CD4-positive, alpha-beta T cell treated with Interleukin-6 at 100 ng/mL for 8 hours (primary cell): ENCODE measurements around the gene NUDT1.

Experiments used
- DNase-seq: peaks from one replicate; pipeline ENCODE4 v3.0.0-alpha.2; 2020; ENCODE audit warnings: mixed read lengths, low spot score

The NUDT1 gene

GRCh38 chr7:2248984-2249694, 7.1 kb downstream of the NUDT1 start:
- DNase-seq, result peak; percentile 17

DNA sequence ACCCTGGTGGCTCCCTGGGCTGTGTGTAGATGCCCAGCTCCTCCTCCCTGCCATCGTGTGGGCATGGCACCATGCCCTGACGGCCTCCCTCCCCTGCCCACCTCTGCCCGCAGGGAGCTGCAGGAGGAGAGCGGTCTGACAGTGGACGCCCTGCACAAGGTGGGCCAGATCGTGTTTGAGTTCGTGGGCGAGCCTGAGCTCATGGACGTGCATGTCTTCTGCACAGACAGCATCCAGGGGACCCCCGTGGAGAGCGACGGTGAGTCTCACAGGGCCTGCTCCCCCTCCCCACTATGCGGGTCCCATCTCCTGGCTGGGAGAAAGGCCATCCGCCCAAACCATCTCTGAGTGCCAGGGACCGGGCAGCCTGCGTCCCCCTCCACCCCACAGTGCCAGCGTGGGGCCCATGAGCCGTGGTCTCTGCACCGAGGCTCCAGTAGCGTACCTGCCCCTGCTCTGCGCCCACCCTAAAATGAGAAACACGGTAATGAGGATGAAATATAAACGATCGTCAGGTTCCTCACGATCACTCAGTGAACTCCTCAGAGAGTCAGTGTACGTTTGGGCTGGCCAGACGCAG, 7.8 kb downstream of the NUDT1 start:
- DNase-seq, result no peak

DNA sequence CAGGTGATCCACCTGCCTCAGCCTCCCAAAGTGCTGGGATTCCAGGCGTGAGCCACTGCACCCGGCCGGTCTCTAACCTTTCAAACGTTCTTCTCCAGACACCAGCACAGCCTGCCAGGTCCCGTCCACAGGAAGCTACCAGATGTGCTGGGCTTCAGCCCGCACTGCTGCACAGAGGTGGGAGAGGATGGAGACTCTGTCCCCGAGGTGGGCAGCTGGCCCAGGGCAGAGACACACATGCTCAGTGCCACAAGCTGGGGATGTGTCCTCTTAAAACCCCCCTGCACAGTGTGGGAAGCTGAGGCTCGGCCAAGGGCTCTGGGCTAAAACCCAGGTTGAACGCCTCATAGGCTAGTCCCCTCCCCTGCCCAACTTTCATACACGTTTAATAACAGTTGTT, 9.4 kb downstream of the NUDT1 start:
- DNase-seq, result no peak

- DNase-seq, result no peak
Observed at GRCh38 chr7:2251841-2252771, 10.1 kb downstream of the NUDT1 start.

DNA sequence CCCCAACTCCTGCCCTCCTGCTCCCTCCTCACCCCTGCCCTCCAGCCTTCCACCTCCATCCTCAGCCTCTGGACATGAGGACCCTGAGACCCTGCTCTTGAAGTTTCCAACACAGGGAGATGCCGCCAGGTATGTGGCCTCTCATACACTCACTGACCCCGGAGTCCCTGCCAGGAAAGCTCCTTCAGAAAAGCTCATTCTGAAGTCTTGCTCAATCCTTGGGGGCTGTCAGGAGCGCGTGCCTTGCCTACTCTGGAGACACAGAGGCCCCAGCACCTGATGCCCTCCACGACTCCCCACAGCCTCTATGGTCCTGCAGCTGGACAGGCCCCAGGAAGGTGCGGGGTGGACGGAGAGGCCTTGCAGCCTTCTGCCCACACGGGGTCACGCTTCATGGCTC, 11.0 kb downstream of the NUDT1 start:
- DNase-seq, result no peak

DNA sequence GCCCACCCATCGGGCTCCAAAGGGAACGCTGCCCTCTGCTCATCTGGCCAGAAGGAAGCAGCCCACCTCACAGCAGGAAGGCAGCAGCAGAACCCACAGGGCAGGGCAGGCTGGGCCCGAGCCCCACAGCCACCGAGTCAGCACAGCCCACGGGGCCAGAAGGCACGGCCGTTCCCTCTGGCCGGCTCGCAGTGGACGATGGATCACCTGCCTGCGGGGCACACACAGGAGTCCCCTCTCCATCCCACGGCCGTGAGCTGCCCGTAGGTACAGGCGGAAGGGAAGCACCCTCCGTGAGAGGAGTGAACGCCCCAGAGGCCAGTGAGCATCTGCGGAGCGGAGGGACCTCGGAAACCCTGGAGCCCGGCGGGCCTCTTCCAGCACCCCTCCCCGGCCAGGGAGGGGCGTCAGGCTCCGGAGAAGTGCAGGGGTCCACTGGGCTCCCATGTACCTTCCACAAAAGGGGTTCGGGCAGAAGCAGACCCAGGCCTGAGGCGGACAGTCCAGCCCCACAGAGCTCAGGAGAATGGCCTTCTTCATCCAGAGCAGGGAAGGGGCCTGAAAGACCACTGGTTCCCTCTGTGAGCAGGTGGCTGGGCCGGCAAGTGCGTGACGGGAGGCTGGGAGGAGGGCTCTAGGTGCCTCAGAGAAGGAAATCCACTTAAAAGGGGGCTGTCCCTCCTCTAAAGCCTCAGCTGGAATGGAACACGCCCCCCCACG, 11.7 kb downstream of the NUDT1 start:
- no peak for DNase-seq

DNA sequence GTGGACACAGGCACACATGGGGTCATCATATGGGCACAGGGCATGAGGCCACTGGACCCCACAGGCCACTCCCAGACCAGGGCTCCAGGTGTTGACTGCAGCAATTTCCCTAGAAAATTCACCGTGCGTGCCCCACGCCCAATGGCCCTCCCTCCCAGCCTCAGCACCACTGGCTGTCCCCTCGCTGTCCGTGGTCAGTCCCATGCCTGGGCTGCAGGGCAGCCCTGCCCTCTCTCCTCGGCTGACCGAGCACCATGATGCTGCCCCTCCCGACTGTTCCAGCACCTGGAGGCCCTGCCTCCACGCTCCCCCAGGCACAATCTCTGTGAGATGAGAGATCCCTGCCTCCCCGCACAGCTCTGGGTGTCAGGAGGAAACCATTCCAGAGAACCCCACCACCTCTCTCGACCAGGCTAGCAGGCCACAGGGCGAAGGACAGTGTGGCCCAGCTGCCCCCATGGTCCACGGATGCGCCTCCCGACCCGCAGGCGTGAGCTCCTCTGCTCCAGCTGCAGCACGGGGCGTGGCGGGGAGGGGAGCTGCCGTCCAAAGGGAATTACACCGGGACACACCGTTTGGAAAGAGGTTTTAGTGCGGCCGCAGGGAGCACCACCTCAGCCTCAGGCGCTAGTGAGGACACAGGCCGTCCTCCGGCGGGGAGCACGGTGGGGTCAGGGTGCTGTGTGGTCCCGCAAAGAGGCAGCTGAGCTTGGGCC, 12.6 kb downstream of the NUDT1 start:
- DNase-seq, result no peak

GRCh38 chr7:2255145-2256139, 13.4 kb downstream of the NUDT1 start:
- DNase-seq, result no peak

DNA sequence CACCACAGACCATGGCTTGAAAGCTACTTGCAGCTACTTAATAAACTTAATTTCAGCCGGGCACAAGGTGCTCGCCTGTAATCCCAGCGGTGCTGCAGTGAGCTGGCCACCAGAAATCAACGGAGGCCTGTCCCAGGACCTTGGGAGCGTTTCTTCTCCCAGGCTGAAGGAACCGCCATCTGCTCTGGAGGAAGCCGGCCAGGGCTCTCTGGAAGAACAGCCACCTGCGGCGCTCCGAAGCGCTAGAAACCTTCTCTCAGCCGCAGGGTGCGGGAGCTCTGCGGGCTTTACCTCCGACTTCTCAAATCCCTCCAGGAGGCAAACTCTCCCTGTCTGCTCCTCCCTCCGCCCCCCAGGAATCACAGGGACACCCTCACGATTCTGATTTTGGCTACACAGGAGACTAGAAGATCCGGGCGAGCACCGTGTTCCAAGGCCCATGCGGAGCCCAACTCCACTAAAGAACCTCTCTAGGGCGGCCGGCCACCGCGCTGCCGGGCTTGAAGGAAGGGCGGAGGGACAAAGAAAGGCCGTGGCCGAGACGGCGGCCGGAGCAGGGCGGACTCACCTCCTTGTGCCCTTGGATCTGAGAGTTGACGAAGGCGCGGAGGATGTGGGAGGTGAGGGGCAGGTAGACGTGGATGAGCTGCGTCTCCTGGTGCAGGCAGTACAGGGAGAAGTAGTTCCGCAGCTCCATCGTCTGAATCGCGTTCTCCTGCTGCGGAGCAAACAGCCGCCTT, 14.4 kb downstream of the NUDT1 start:
- DNase-seq, result no peak

DNA sequence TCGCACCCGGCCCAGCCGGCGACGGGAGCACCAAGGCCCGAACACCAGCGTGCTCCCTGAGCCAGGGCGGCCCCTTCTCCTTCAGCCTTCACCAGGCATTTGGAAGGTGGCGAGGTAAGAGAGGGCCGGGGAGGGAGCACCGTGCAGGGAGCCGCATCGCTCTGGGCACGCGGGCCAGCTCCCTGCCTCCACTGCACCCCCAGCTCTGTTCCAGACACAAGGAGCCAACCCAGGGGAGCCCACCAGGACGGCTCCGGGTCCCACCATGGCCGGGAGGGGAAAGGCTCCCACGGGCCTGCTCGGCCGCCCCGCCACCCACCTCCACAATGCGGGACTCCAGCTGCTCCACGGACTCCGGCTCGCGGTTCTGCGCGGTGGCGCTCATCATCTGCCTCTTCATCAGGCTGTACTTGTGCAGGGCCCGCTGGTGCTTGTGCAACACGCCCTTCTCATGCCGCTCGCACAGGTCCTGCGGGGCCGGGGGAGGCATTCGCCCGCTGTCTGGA, 15.1 kb downstream of the NUDT1 start:
- no peak for DNase-seq

- no peak for DNase-seq
Observed at GRCh38 chr7:2257651-2258050, 15.6 kb downstream of the NUDT1 start.

DNA sequence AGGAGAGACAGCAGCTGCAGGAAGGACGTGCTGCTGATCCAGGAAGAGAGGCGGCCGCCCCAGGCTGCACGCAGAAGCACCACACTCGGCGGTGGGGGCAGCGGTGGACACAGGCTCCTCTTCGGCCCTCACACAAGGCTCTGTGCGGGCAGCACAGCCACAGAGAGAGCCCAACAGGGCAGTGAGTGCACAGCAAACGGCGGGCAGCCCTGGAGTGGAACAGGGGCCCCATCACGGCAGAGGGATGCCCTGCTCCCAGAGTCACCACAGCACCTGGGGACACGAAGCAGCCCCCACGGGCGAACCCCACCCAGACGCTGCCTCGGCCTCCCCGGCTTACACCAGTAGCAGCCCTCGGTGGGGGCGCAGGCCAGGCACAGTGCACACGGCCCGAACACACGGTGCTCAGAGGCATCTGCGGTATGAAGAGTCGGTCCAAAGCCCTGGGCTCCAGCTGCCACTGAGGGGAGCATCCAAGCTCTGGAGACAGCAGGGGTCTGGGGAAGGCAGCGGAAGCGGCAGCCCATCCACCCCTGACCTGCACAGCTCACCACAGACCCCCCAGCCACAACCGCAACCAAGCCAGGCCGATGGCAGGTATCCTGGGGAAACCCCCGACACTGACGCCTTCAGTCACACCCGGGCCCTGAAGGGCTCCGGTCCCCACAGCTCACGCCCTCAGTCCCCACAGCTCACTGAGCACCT, 16.8 kb downstream of the NUDT1 start:
- no peak for DNase-seq

- no peak for DNase-seq
Observed at GRCh38 chr7:2259480-2259879, 17.5 kb downstream of the NUDT1 start.

DNA sequence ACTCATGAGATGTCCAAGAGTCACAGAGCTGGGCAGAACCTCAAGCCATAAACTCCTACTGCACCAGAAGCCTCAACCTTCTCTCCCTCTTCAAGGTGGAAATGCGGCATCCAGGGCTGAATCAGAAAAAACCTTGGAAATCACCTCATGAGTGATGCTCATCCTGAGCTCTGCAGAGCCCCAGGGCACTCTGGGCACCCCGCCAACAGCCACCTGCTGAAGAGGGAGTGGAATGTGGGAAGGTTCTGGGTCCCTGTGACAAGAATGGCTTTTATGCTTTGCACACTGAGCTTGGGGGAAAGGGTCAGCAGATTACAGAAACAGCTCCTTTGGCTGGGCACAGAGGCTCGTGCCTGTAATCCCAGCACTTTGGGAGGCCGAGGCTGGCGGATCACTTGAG, 18.8 kb downstream of the NUDT1 start:
- no peak for DNase-seq

GRCh38 chr7:2261611-2262010, 19.6 kb downstream of the NUDT1 start:
- DNase-seq, result no peak

DNA sequence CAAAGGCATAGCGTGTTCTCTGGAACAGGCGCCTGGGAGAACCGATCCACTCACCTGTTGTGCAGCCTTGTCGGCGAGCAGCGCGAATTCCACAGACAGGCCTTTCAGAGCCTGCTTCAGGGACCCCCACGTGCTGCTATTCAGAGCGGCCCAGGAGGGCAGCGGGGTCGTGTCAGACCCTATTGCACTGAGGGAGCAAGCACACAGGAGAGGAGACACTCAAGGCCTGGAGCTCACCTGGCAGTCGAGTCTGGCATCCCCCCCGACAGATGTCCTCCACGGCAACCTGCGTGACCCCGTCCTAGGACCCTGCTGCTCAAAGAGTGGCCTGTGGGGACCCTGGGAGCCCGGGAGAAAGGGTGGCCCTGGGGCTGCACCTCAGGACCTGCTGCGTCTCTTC, 21.1 kb downstream of the NUDT1 start:
- no peak for DNase-seq

- DNase-seq, result no peak
Observed at GRCh38 chr7:2264158-2264557, 22.1 kb downstream of the NUDT1 start.

GRCh38 chr7:2266911-2267310, 24.9 kb downstream of the NUDT1 start:
- DNase-seq, result no peak
